Liver (tissue), 9 donors: ENCODE measurements around the gene CDH23. TPM values are rescaled to one million over a fixed set of nuclear protein-coding genes. Genes with fewer than 3 reads are reported as not detected.
A peak's percentile ranks its signal among the peaks of the same experiment; 100 is the strongest.

Source experiments
- DNase-seq: peaks from one replicate; pipeline ENCODE4 v3.0.0-alpha.2; 2017; ENCODE audit warnings: low spot score
- H3K27ac ChIP-seq, 2 donors: one replicate each; pipeline ENCODE4 v1.7.0; 2013; ENCODE audit warnings: inconsistent platforms in 2 of 2, low read length in 2 of 2, control low read depth in 1 of 2, low read depth in 1 of 2, mild to moderate bottlenecking in 1 of 2
- H3K27me3 ChIP-seq, 4 donors: one replicate each; pipeline versions ENCODE4 v1.6.1 to v1.7.0; 2013; ENCODE audit warnings: low read length in 3 of 4, inconsistent platforms in 1 of 4, mild to moderate bottlenecking in 1 of 4, moderate library complexity in 1 of 4; ENCODE audit not compliant: control insufficient read depth in 4 of 4, insufficient read depth in 4 of 4
- H3K36me3 ChIP-seq, 4 donors: one replicate each; pipeline versions ENCODE4 v1.6.1 to v1.7.0; 2013; ENCODE audit warnings: low read length in 3 of 4, mild to moderate bottlenecking in 3 of 4, low read depth in 1 of 4, moderate library complexity in 1 of 4; ENCODE audit not compliant: control insufficient read depth in 4 of 4, insufficient read depth in 3 of 4
- H3K4me1 ChIP-seq, 4 donors: one replicate each; pipeline versions ENCODE4 v1.6.1 to v1.7.0; 2013; ENCODE audit warnings: low read length in 3 of 4, mild to moderate bottlenecking in 3 of 4, moderate library complexity in 1 of 4; ENCODE audit not compliant: control insufficient read depth in 4 of 4, insufficient read depth in 4 of 4
- H3K4me3 ChIP-seq, 3 donors: one replicate each; pipeline versions ENCODE4 v1.6.1 to v1.7.0; 2013; ENCODE audit warnings: low read length in 3 of 3, control low read depth in 1 of 3, low read depth in 1 of 3, mild to moderate bottlenecking in 1 of 3
- H3K9ac ChIP-seq, 2 donors: one replicate each; pipeline ENCODE4 v1.7.0; 2013; ENCODE audit warnings: low read length in 2 of 2, mild to moderate bottlenecking in 2 of 2, moderate library complexity in 2 of 2, control low read depth in 1 of 2, low read depth in 1 of 2
- H3K9me3 ChIP-seq, 4 donors: one replicate each; pipeline versions ENCODE4 v1.6.1 to v1.7.0; 2013; ENCODE audit warnings: low read length in 3 of 4; ENCODE audit not compliant: control insufficient read depth in 4 of 4
- EGR1 ChIP-seq, 2 donors: IDR thresholded peaks; 2 replicates each; pipeline ENCODE4 v1.6.1; 2016 to 2018; ENCODE audit warnings: antibody characterized with exemption in 2 of 2, low read depth in 2 of 2
- FOXA1 ChIP-seq: IDR thresholded peaks from 2 replicates; pipeline ENCODE4 v1.6.1; 2016; ENCODE audit warnings: antibody characterized with exemption
- FOXA2 ChIP-seq: IDR thresholded peaks from 2 replicates; pipeline ENCODE4 v1.6.1; 2016; ENCODE audit warnings: antibody characterized with exemption
- GABPA ChIP-seq, 2 donors: IDR thresholded peaks in 1 of 2; conservative IDR thresholded peaks in 1 of 2; 2 replicates each; pipeline ENCODE4 v1.6.1; 2016; ENCODE audit warnings: antibody characterized with exemption in 2 of 2, mild to moderate bottlenecking in 1 of 2, moderate library complexity in 1 of 2
- HNF4A ChIP-seq, 2 donors: conservative IDR thresholded peaks; 2 replicates each; pipeline ENCODE4 v1.6.1; 2016; ENCODE audit warnings: antibody characterized with exemption in 2 of 2, mild to moderate bottlenecking in 2 of 2
- HNF4G ChIP-seq: IDR thresholded peaks from 2 replicates; pipeline ENCODE4 v1.6.1; 2016; ENCODE audit warnings: antibody characterized with exemption
- JUND ChIP-seq, 2 donors: IDR thresholded peaks; 2 replicates each; pipeline ENCODE4 v1.6.1; 2016; ENCODE audit warnings: antibody characterized with exemption in 2 of 2
- NR2F2 ChIP-seq: IDR thresholded peaks from 2 replicates; pipeline ENCODE4 v1.6.1; 2016; ENCODE audit warnings: antibody characterized with exemption
- RAD21 ChIP-seq, 2 donors: IDR thresholded peaks; 2 replicates each; pipeline ENCODE4 v1.6.1; 2016; ENCODE audit warnings: antibody characterized with exemption in 2 of 2, mild to moderate bottlenecking in 2 of 2
- RXRA ChIP-seq, 2 donors: IDR thresholded peaks; 2 replicates each; pipeline ENCODE4 v1.6.1; 2017 to 2018; ENCODE audit warnings: antibody characterized with exemption in 2 of 2, mild to moderate bottlenecking in 1 of 2
- SP1 ChIP-seq: IDR thresholded peaks from 2 replicates; pipeline ENCODE4 v1.6.1; 2018; ENCODE audit warnings: antibody characterized with exemption, mild to moderate bottlenecking
- TAF1 ChIP-seq: conservative IDR thresholded peaks from 2 replicates; pipeline ENCODE4 v1.6.1; 2016; ENCODE audit warnings: antibody characterized with exemption, mild to moderate bottlenecking
- YY1 ChIP-seq: IDR thresholded peaks from 2 replicates; pipeline ENCODE4 v1.6.1; 2016; ENCODE audit warnings: antibody characterized with exemption, mild to moderate bottlenecking
- WGBS: extraction: QIAGEN DNeasy Blood & Tissue Kit; methylation state at CpG from one replicate; pipeline ENCODE4 v1.1.7; 2013; 5-methylcytosine and 5-hydroxymethylcytosine counted together
- polyA plus RNA-seq, 2 donors: library from polyadenylated mRNA; stranded (reverse) in 1 of 2; unstranded in 1 of 2; fragments of 200-250 nt in 1 of 2; fragments of >200 nt in 1 of 2; fragmentation: Nextera tagmentation in 1 of 2; extraction: Ambion mirVana in 1 of 2; gene quantifications; one replicate each; pipeline versions ENCODE4 v1.2.1 to v1.2.3, GENCODE V29; 2013 to 2015
- total RNA-seq, 2 donors: library from RNA; depleted of rRNA; stranded (reverse); fragments of >200 nt; gene quantifications; one replicate each; pipeline ENCODE4 v1.2.3, GENCODE V29; 2014
- TF ChIP-seq, protein P1 (sequence below): fragments of 150-350 bp; IDR thresholded peaks from 2 replicates; pipeline ENCODE4 v1.5.1; 2017; ENCODE audit warnings: improper control_type of control experiment, low read depth, low read length; ENCODE audit not compliant: missing input control
- TF ChIP-seq, protein P2 (sequence below): IDR thresholded peaks from 2 replicates; pipeline ENCODE4 v1.6.1; 2016; ENCODE audit warnings: antibody characterized with exemption, mild to moderate bottlenecking
- TF ChIP-seq, protein P3 (sequence below): IDR thresholded peaks from 2 replicates; pipeline ENCODE4 v1.6.1; 2016; ENCODE audit warnings: antibody characterized with exemption
- TF ChIP-seq, protein P4 (sequence below): IDR thresholded peaks from 2 replicates; pipeline ENCODE4 v1.6.1; 2016; ENCODE audit warnings: antibody characterized with exemption
- TF ChIP-seq, protein P5 (sequence below): IDR thresholded peaks from 2 replicates; pipeline ENCODE4 v1.6.1; 2016; ENCODE audit warnings: antibody characterized with exemption
- donor health status: healthy.
- donor health status: healthy.
- donor health status: healthy.
- donor health status: healthy.
- donor health status: healthy.

The CDH23 gene
- total and polyA plus RNA-seq, 4 donors = 1.5 to 4.7 (median 3.4) TPM

DNA sequence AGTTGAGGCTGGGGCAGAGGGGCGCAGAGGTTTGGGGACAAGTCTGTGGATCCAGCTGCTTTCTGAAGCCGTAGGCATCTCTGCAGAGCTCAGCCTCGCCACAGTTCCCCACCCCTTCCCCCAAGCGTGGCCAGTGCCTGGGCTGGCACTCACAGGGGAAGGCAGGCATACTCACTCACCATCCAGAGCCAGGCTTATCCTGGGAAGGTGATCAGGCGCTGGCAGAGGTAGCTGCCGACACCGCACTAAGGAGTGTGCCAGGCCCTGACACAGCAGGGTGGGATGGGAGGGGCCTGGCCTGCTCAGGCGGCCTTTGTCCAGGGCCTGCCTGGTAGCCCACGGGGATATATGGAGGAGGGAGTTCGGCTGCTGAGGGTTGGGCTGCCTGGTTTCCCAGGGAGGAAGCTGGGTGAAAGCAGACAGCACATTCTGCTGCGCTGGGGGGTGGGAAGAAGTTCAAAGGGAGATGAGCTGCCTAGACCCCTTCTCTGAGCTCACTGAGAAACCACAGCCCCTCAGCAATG lies 360.7 kb downstream of the CDH23 start:
- no peak for TF ChIP-seq YY1
- TF ChIP-seq GABPA (IDR thresholded peaks at IDR 0.05 in 1 of 2, conservative IDR thresholded peaks at IDR 0.05 in 1 of 2) = no peak
- no peak for TF ChIP-seq FOXA1
- TF ChIP-seq, protein P1, sequence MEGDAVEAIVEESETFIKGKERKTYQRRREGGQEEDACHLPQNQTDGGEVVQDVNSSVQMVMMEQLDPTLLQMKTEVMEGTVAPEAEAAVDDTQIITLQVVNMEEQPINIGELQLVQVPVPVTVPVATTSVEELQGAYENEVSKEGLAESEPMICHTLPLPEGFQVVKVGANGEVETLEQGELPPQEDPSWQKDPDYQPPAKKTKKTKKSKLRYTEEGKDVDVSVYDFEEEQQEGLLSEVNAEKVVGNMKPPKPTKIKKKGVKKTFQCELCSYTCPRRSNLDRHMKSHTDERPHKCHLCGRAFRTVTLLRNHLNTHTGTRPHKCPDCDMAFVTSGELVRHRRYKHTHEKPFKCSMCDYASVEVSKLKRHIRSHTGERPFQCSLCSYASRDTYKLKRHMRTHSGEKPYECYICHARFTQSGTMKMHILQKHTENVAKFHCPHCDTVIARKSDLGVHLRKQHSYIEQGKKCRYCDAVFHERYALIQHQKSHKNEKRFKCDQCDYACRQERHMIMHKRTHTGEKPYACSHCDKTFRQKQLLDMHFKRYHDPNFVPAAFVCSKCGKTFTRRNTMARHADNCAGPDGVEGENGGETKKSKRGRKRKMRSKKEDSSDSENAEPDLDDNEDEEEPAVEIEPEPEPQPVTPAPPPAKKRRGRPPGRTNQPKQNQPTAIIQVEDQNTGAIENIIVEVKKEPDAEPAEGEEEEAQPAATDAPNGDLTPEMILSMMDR = no peak
- no peak for TF ChIP-seq SP1
- TF ChIP-seq, protein P2, sequence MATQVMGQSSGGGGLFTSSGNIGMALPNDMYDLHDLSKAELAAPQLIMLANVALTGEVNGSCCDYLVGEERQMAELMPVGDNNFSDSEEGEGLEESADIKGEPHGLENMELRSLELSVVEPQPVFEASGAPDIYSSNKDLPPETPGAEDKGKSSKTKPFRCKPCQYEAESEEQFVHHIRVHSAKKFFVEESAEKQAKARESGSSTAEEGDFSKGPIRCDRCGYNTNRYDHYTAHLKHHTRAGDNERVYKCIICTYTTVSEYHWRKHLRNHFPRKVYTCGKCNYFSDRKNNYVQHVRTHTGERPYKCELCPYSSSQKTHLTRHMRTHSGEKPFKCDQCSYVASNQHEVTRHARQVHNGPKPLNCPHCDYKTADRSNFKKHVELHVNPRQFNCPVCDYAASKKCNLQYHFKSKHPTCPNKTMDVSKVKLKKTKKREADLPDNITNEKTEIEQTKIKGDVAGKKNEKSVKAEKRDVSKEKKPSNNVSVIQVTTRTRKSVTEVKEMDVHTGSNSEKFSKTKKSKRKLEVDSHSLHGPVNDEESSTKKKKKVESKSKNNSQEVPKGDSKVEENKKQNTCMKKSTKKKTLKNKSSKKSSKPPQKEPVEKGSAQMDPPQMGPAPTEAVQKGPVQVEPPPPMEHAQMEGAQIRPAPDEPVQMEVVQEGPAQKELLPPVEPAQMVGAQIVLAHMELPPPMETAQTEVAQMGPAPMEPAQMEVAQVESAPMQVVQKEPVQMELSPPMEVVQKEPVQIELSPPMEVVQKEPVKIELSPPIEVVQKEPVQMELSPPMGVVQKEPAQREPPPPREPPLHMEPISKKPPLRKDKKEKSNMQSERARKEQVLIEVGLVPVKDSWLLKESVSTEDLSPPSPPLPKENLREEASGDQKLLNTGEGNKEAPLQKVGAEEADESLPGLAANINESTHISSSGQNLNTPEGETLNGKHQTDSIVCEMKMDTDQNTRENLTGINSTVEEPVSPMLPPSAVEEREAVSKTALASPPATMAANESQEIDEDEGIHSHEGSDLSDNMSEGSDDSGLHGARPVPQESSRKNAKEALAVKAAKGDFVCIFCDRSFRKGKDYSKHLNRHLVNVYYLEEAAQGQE = no peak
- TF ChIP-seq JUND (IDR thresholded peaks at IDR 0.05) = no peak
- TF ChIP-seq, protein P3, sequence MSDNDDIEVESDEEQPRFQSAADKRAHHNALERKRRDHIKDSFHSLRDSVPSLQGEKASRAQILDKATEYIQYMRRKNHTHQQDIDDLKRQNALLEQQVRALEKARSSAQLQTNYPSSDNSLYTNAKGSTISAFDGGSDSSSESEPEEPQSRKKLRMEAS = no peak
- TF ChIP-seq NR2F2 = no peak
- no peak for TF ChIP-seq RXRA (IDR thresholded peaks at IDR 0.05)
- no peak for TF ChIP-seq FOXA2
- TF ChIP-seq HNF4G = no peak
- TF ChIP-seq, protein P4, sequence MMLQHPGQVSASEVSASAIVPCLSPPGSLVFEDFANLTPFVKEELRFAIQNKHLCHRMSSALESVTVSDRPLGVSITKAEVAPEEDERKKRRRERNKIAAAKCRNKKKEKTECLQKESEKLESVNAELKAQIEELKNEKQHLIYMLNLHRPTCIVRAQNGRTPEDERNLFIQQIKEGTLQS = no peak
- no peak for TF ChIP-seq RAD21 (IDR thresholded peaks at IDR 0.05)
- TF ChIP-seq EGR1 (IDR thresholded peaks at IDR 0.05; ENCODE audit: low read depth in 2 of 2) = no peak
- TF ChIP-seq, protein P5, sequence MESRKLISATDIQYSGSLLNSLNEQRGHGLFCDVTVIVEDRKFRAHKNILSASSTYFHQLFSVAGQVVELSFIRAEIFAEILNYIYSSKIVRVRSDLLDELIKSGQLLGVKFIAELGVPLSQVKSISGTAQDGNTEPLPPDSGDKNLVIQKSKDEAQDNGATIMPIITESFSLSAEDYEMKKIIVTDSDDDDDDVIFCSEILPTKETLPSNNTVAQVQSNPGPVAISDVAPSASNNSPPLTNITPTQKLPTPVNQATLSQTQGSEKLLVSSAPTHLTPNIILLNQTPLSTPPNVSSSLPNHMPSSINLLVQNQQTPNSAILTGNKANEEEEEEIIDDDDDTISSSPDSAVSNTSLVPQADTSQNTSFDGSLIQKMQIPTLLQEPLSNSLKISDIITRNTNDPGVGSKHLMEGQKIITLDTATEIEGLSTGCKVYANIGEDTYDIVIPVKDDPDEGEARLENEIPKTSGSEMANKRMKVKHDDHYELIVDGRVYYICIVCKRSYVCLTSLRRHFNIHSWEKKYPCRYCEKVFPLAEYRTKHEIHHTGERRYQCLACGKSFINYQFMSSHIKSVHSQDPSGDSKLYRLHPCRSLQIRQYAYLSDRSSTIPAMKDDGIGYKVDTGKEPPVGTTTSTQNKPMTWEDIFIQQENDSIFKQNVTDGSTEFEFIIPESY = no peak
- TF ChIP-seq HNF4A (conservative IDR thresholded peaks at IDR 0.05) = no peak
- TF ChIP-seq TAF1 = no peak
- peak overlapping the region; percentile 54 to 55 for H3K27ac ChIP-seq
- DNase-seq = no peak
- no peaks in the 10 kb centered on the region for H3K9me3 ChIP-seq
- H3K36me3 ChIP-seq = peaks cover 0 to 3% (median 2%) of the 10 kb centered on the region in 4 donors
- H3K27me3 ChIP-seq = no peaks in the 10 kb centered on the region
- 73% methylated on average over 11 of the region's 11 CpGs for WGBS
- no peak overlapping the region for H3K4me3 ChIP-seq
- peaks cover 0 to 6% (median 4%) of the 10 kb centered on the region in 4 donors for H3K4me1 ChIP-seq
- no peak overlapping the region for H3K9ac ChIP-seq
